BLaER1 treated with 17β-estradiol and CSF1 and Interleukin-3, amounts not matched to agents 10 nM and 100 nM (cell line): ENCODE results near the gene SH2D5.
"Not testable (repeated sequence)": the region's sequence is repeated elsewhere in the genome, so short reads cannot be mapped to it uniquely, and the experiment has no call there.

Experiments used
- H3K27ac ChIP-seq, 11 experiments: shearing (Covaris generic); formaldehyde crosslinking; 2 replicates each; pipeline ENCODE4 v1.8.1; 2022
- H3K27me3 ChIP-seq, 11 experiments: shearing (Covaris generic); formaldehyde crosslinking; 2 replicates each; pipeline ENCODE4 v1.8.1; 2022
- H3K36me3 ChIP-seq, 11 experiments: shearing (Covaris generic); formaldehyde crosslinking; 2 replicates each; pipeline ENCODE4 v1.8.1; 2022
- H3K4me1 ChIP-seq, 10 experiments: shearing (Covaris generic); formaldehyde crosslinking; 2 replicates each; pipeline ENCODE4 v1.8.1; 2022
- H3K4me2 ChIP-seq, 11 experiments: shearing (Covaris generic); formaldehyde crosslinking; 2 replicates each; pipeline ENCODE4 v1.8.1; 2022
- H3K4me3 ChIP-seq, 10 experiments: shearing (Covaris generic); formaldehyde crosslinking; 2 replicates each; pipeline ENCODE4 v1.8.1; 2022
- H3K9ac ChIP-seq, 11 experiments: shearing (Covaris generic); formaldehyde crosslinking; 2 replicates each; pipeline ENCODE4 v1.8.1; 2022
- H3K9me3 ChIP-seq, 11 experiments: shearing (Covaris generic); formaldehyde crosslinking; replicated peaks in 1 of 11; 2 replicates each; pipeline ENCODE4 v1.8.1; 2022
- H4K20me1 ChIP-seq, 11 experiments: shearing (Covaris generic); formaldehyde crosslinking; 2 replicates each; pipeline ENCODE4 v1.8.1; 2022
- Cebpa-rat ChIP-seq, 11 experiments: shearing (Covaris generic); IDR thresholded peaks; 2 replicates each; pipeline ENCODE4 v1.8.1; 2022

SH2D5 gene

GRCh38 chr1:20683614-20684013 lies 48.9 kb downstream of the SH2D5 start:
- H3K4me2 ChIP-seq = peak overlapping the region in 7 of 11 experiments; percentile 20 to 87 (median 81); a peak in 9 of 22 replicates
- peaks cover 37 to 67% (median 60%) of the 10 kb centered on the region in 10 experiments for H3K4me1 ChIP-seq
- no peak overlapping the region for H3K27ac ChIP-seq
- H3K9ac ChIP-seq = no peak overlapping the region
- H3K36me3 ChIP-seq = no peaks in the 10 kb centered on the region
- H3K27me3 ChIP-seq = no peaks in the 10 kb centered on the region
- peaks cover 0 to 3% (median 0%) of the 10 kb centered on the region in 11 experiments; a peak in 1 of 22 replicates for H4K20me1 ChIP-seq
- TF ChIP-seq Cebpa-rat (IDR thresholded peaks at IDR 0.05) = no peak
- H3K4me3 ChIP-seq = no peak overlapping the region
- H3K9me3 ChIP-seq = no peaks in the 10 kb centered on the region

GRCh38 chr1:20682571-20683236 lies 49.8 kb downstream of the SH2D5 start:
- Histone ChIP-seq H3K9ac (peak overlapping the region in 6 of 11 experiments; percentile 10 to 56 (median 33); a peak in 5 of 22 replicates), H3K4me3 (peak overlapping the region in 2 of 10 experiments; percentile 4 to 12; a peak in 1 of 20 replicates), H3K27ac (peak overlapping the region in 6 of 11 experiments; percentile 23 to 68 (median 50); a peak in 8 of 22 replicates), H3K4me2 (peak overlapping the region; percentile 69 to 87 (median 82)), H4K20me1 (peaks cover 0 to 3% (median 0%) of the 10 kb centered on the region in 11 experiments; a peak in 1 of 22 replicates), H3K27me3 (no peaks in the 10 kb centered on the region), H3K4me1 (peaks cover 42 to 73% (median 66%) of the 10 kb centered on the region in 10 experiments), H3K36me3 (no peaks in the 10 kb centered on the region), H3K9me3 (peaks cover 4 to 7% (median 6%) of the 10 kb centered on the region in 11 experiments)
- TF ChIP-seq Cebpa-rat (IDR thresholded peaks at IDR 0.05) = no peak

- Histone ChIP-seq H3K4me2 (peak overlapping the region; percentile 69 to 87 (median 82)), H3K9ac (peak overlapping the region in 4 of 11 experiments; percentile 10 to 56 (median 28); a peak in 3 of 22 replicates), H3K36me3 (no peaks in the 10 kb centered on the region), H4K20me1 (peaks cover 0 to 3% (median 0%) of the 10 kb centered on the region in 11 experiments; a peak in 1 of 22 replicates), H3K4me1 (peaks cover 42 to 73% (median 66%) of the 10 kb centered on the region in 10 experiments), H3K27ac (peak overlapping the region in 3 of 11 experiments; percentile 35 to 51 (median 35); a peak in 4 of 22 replicates), H3K4me3 (peak overlapping the region in 2 of 10 experiments; percentile 4 to 12; a peak in 2 of 20 replicates), H3K27me3 (no peaks in the 10 kb centered on the region), H3K9me3 (peaks cover 10 to 14% (median 13%) of the 10 kb centered on the region in 11 experiments)
- TF ChIP-seq Cebpa-rat (IDR thresholded peaks at IDR 0.05) = no peak
Measured at GRCh38 chr1:20681999-20682398, 50.5 kb downstream of the SH2D5 start.

GRCh38 chr1:20680269-20680668 lies 52.2 kb downstream of the SH2D5 start:
- Histone ChIP-seq H3K4me2 (peak overlapping the region in 4 of 11 experiments; percentile 73 to 81 (median 79); a peak in 5 of 22 replicates), H3K36me3 (no peaks in the 10 kb centered on the region), H3K9me3 (peaks cover 10 to 17% (median 13%) of the 10 kb centered on the region in 11 experiments), H4K20me1 (peaks cover 0 to 3% (median 0%) of the 10 kb centered on the region in 11 experiments; a peak in 1 of 22 replicates), H3K4me1 (peaks cover 36 to 65% (median 55%) of the 10 kb centered on the region in 10 experiments), H3K4me3 (no peak overlapping the region), H3K9ac (no peak overlapping the region), H3K27me3 (no peaks in the 10 kb centered on the region), H3K27ac (no peak overlapping the region)
- TF ChIP-seq Cebpa-rat (IDR thresholded peaks at IDR 0.05) = no peak

GRCh38 chr1:20678599-20678998 lies 53.9 kb downstream of the SH2D5 start:
- H4K20me1 ChIP-seq = 0 out of 22 replicates have a peak, but pooled peaks cover 0 to 3% (median 0%) of the 10 kb centered on the region in 11 experiments
- no peaks in the 10 kb centered on the region for H3K27me3 ChIP-seq
- H3K36me3 ChIP-seq = no peaks in the 10 kb centered on the region
- H3K4me1 ChIP-seq = peaks cover 27 to 50% (median 44%) of the 10 kb centered on the region in 10 experiments
- peaks cover 10 to 17% (median 13%) of the 10 kb centered on the region in 11 experiments for H3K9me3 ChIP-seq
- no peak for TF ChIP-seq Cebpa-rat (IDR thresholded peaks at IDR 0.05)
- peak overlapping the region in 4 of 11 experiments; percentile 24 to 44 (median 34); a peak in 4 of 22 replicates for H3K27ac ChIP-seq
- H3K9ac ChIP-seq = peak overlapping the region in 3 of 11 experiments; percentile 2 to 34 (median 4); a peak in 1 of 22 replicates
- H3K4me2 ChIP-seq = peak overlapping the region; percentile 59 to 86 (median 78)
- peak overlapping the region in 2 of 10 experiments; percentile 17 to 29; a peak in 2 of 20 replicates for H3K4me3 ChIP-seq

GRCh38 chr1:20673626-20674025 lies 58.9 kb downstream of the SH2D5 start:
- not testable (repeated sequence) for H3K27ac ChIP-seq, H3K4me1 ChIP-seq, H3K27me3 ChIP-seq, H4K20me1 ChIP-seq, H3K4me3 ChIP-seq, H3K9ac ChIP-seq, H3K36me3 ChIP-seq, H3K4me2 ChIP-seq
- H3K9me3 ChIP-seq = peaks cover 10 to 17% (median 13%) of the 10 kb centered on the region in 11 experiments

GRCh38 chr1:20672265-20672632 lies 60.3 kb downstream of the SH2D5 start:
- peaks cover 0 to 7% (median 4%) of the 10 kb centered on the region in 11 experiments; a peak in 14 of 22 replicates for H3K9me3 ChIP-seq
- H3K9ac ChIP-seq = no peak overlapping the region
- H3K36me3 ChIP-seq = no peaks in the 10 kb centered on the region
- no peaks in the 10 kb centered on the region for H4K20me1 ChIP-seq
- no peaks in the 10 kb centered on the region for H3K27me3 ChIP-seq
- TF ChIP-seq Cebpa-rat (IDR thresholded peaks at IDR 0.05) = no peak
- H3K4me2 ChIP-seq = no peak overlapping the region
- H3K4me3 ChIP-seq = no peak overlapping the region
- no peak overlapping the region for H3K27ac ChIP-seq
- H3K4me1 ChIP-seq = no peaks in the 10 kb centered on the region

GRCh38 chr1:20670936-20671335 lies 61.6 kb downstream of the SH2D5 start:
- no peak overlapping the region for H3K27ac ChIP-seq
- no peak overlapping the region for H3K4me3 ChIP-seq
- H4K20me1 ChIP-seq = no peaks in the 10 kb centered on the region
- H3K9me3 ChIP-seq = peaks cover 0 to 9% (median 5%) of the 10 kb centered on the region in 11 experiments; a peak in 9 of 22 replicates
- H3K36me3 ChIP-seq = no peaks in the 10 kb centered on the region
- no peak overlapping the region for H3K4me2 ChIP-seq
- H3K27me3 ChIP-seq = no peaks in the 10 kb centered on the region
- no peak for TF ChIP-seq Cebpa-rat (IDR thresholded peaks at IDR 0.05)
- H3K9ac ChIP-seq = no peak overlapping the region
- peaks cover 3 to 6% (median 4%) of the 10 kb centered on the region in 10 experiments; a peak in 18 of 20 replicates for H3K4me1 ChIP-seq
